Measurements from ENCODE around the gene PCK2.

DNA sequence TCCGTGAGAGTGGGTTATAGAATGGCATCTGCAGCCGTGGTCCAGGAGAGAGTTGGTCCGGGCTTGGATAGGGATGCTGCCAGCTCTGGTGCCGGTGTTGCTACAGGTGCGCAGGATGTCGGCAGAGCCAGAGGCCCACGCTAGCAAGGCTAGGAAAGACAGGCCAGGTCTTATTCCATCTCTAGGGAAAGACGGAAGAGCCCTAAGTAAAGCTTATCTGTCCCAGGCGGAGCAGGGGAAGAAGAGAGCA is 41.4 kb downstream of the PCK2 start:
- TF ChIP-seq RNF2 (conservative IDR thresholded peaks at IDR 0.05; ENCODE audit: low read depth) (no peak), POLR2A (IDR thresholded peaks at IDR 0.05; ENCODE audit: insufficient read depth in 1 of 2, low read depth in 2 of 2, low read length in 2 of 2) (no peak), POLR2AphosphoS2 (IDR thresholded peaks at IDR 0.05; ENCODE audit: low read depth, low read length) (no peak), MBD4 (IDR thresholded peaks at IDR 0.05; ENCODE audit: borderline replicate concordance, low read length) (no peak), SIN3B (IDR thresholded peaks at IDR 0.05; ENCODE audit: low read length) (no peak)
